Subcutaneous adipose tissue (tissue), 4 donors: Measurements from ENCODE around the gene COL19A1. TPM values are rescaled to one million over a fixed set of nuclear protein-coding genes. Genes with fewer than 3 reads are reported as not detected.

Source experiments
- total RNA-seq, 4 donors: library from RNA; depleted of rRNA; stranded (reverse); fragments of >200 nt; gene quantifications; one replicate each; pipeline ENCODE4 v1.1.0, GENCODE V29; 2016
- TF ChIP-seq, protein P1 (sequence below): fragments of 450-650 bp; IDR thresholded peaks from one replicate; pipeline ENCODE4 v1.5.1; 2016; ENCODE audit warnings: low read depth, mild to moderate bottlenecking, control low read depth, antibody characterized with exemption, moderate library complexity

COL19A1 gene
- total RNA-seq, 4 donors from 2014 or later = not detected

DNA sequence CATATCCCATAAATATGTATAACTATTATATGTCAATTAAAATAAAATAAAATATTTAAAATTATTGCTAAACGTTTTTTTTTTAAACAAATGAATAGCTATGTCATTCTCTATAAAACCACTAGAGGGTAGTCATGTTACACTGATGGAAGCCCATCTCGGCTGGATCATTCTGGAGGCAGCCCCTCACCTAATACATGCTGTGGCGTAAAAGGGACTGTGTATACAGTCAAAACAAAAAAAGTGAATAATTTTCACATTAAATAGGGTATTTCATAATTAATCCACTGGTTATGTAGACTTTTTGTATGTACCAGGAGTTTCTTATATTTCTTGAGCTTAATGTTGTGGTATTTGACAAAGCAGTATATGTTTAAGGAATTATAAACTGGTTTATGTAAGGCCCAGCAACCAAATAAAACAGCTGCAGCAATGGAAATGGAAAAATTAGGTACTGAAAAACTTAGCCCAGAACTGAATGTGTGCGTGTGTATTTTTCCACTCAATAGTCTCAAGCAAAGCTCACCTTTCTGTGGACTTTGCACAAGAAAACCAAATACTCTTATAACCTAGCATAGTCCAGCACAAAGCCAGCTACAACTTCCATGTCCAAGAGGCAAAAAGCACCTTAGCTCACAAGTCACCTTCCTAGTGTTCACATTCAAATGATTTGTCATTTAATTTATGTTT lies 354.8 kb downstream of the COL19A1 start:
- TF ChIP-seq, protein P1, sequence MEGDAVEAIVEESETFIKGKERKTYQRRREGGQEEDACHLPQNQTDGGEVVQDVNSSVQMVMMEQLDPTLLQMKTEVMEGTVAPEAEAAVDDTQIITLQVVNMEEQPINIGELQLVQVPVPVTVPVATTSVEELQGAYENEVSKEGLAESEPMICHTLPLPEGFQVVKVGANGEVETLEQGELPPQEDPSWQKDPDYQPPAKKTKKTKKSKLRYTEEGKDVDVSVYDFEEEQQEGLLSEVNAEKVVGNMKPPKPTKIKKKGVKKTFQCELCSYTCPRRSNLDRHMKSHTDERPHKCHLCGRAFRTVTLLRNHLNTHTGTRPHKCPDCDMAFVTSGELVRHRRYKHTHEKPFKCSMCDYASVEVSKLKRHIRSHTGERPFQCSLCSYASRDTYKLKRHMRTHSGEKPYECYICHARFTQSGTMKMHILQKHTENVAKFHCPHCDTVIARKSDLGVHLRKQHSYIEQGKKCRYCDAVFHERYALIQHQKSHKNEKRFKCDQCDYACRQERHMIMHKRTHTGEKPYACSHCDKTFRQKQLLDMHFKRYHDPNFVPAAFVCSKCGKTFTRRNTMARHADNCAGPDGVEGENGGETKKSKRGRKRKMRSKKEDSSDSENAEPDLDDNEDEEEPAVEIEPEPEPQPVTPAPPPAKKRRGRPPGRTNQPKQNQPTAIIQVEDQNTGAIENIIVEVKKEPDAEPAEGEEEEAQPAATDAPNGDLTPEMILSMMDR = no peak

DNA sequence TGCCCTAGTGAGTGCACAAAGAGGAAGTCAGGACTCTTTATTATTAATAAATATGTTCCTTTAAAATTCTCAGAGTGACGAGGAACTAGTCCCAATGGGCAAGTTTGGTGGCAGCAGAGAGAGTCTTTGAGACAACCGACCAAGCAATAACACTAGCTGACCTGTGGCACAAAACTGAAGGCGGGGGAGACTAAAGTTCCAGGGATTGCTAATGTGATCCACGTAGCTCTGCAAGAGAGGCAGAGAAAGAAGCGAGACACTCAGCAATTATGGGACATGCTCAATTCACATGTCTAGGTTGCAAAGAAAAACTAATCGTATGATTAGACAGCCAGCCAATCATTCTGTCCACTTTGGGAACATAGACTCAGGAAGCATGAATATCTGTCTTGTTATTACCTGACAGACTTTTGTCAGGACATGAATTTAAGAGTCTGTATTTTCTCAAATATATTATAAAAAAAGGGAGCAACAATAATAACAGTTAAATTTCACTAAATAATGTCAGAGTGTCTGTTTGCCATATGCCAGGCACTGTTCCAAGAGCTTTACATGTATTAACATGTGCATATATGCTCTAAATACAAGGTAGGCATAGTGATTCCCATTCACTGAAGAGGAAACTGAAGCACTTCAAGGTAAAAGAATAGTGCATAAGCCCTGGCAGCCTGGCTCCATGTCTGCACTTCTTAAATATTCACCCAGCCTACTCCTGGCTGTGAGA lies 355.5 kb downstream of the COL19A1 start:
- TF ChIP-seq, protein P1 = no peak

DNA sequence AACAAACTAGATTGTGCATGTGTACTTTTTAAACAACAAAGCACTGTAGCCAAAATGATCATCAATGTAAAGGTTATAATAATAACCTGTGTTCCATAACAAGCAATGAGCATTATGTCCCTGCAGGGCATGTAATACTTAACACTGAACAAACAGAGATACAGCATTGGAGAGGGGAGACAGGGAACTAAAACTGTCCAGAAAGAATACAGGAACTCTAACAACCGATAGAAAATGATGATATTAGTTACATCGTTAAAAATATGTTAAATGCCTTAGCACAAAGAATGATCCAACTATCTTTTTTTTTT lies 356.0 kb downstream of the COL19A1 start:
- TF ChIP-seq, protein P1 = no peak

DNA sequence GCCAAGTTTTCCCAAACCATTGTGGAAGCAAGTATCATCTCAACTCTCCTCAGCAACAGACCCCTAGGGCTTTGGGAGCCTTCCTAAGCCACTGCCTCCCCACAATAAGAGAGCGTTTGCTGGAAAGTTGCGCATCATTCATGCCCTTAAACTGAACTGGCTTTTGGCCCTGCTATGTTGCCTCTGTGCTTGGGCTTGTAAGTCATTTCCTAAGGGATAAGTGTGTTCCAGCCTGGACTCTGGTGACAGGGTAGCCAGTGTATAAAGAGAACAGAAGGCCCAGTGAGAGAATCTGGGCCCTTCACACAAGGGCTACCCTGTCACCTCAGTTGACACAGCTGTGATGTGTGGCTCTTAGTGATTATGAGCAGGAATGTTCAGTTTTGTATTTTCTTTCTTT lies 358.7 kb downstream of the COL19A1 start:
- TF ChIP-seq, protein P1 = no peak

DNA sequence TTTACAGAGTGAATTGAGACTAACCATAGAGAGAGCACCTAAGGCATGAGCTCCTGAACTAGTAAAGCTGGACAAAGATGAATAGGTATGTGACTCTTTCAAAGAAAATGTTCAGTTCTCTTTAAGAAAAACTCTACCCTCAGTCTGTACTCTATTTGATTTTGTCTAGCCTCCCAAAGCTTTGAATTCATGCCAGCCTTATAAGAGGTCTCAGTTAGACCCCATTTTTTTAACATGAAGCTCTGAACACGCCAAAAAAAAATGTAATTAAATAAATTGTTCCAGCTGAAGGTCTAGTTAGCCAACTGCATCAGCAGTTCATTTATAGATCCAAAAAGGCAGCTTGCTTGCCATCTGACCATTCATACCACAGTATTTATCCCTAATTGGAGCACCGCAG lies 365.0 kb downstream of the COL19A1 start:
- TF ChIP-seq, protein P1 = no peak

DNA sequence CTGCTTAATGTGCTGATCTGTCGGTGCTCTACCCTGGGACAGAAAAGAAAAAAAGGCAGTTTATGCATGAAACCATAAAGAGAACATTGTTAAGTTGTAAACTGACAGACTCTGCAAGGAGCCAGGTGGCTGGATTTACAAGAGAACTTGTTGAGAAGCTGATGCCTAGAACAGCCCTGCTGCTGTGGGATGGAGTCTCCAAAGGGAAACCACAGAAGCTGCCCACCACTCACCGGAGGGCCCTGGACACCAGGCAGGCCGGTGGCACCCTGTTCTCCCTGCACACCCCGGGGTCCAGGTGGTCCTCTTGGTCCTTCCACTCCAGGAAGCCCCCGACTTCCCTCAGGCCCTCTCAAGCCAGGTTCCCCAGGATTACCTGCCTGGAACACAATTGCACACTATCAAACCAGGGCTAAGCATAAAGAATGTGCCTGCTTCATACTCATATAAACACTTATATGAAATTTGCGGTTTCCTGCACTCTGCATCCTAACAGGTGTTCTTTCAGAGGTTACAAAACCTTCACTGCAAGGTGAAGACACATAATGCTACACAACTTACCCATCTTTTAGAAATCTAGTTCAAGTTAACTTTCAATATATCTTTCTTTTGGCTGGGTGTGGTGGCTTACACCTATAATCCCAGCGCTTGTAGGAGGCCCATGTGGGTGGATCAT lies 368.3 kb downstream of the COL19A1 start:
- TF ChIP-seq, protein P1 = no peak

DNA sequence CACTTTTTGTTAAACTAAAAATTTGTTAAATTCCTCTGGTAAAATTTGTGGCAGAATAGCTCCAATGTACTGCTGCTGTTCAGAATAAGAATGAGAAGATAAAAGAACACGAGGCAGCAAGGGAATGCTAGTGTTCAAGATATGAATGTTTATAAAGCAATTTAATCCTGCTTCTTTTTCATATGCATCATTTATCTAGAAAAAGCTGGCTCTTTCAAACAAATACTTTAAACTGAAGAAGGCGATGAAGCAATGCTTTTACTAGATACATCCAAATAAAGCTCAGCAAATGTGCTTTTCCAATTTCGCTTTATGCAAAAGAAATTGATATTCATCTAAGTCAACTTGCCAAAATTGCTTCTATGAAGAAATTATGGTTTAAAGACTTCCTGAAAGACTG lies 370.0 kb downstream of the COL19A1 start:
- TF ChIP-seq, protein P1 = no peak
